Measurements from ENCODE around the gene TMEM131L.
"Not testable (repeated sequence)": the region's sequence is repeated elsewhere in the genome, so short reads cannot be mapped to it uniquely, and the experiment has no call there.

The TMEM131L gene

GRCh38 chr4:153466081-153466948, at the start of gene TMEM131L:
Gene TMEM131L, plus strand, starts transcription at chr4:153466360. Its CDS starts 38 bp downstream, at chr4:153466398.
- peak; percentile 64 to 65 for DNase-seq

GRCh38 chr4:153416456-153416855, 49.7 kb upstream of the TMEM131L start:
- DNase-seq, result not testable (repeated sequence)

- no peak for DNase-seq
These were observed 48.0 kb upstream of the TMEM131L start for GRCh38 chr4:153418121-153418520.

GRCh38 chr4:153418558-153418957, 47.6 kb upstream of the TMEM131L start:
- no peak for DNase-seq

- no peak for DNase-seq
These were observed 47.1 kb upstream of the TMEM131L start for GRCh38 chr4:153419029-153419428.

GRCh38 chr4:153419673-153420278, 46.4 kb upstream of the TMEM131L start:
- no peak for DNase-seq

GRCh38 chr4:153420361-153420760, 45.8 kb upstream of the TMEM131L start:
- no peak for DNase-seq

GRCh38 chr4:153421941-153422340, 44.2 kb upstream of the TMEM131L start:
- no peak for DNase-seq

GRCh38 chr4:153426207-153426885, 39.8 kb upstream of the TMEM131L start:
- no peak for DNase-seq

GRCh38 chr4:153427363-153428071, 38.6 kb upstream of the TMEM131L start:
- no peak for DNase-seq

- DNase-seq, result no peak
These were observed 37.2 kb upstream of the TMEM131L start for GRCh38 chr4:153428941-153429475.

- peak; percentile 68 to 81 for DNase-seq
These were observed 33.0 kb upstream of the TMEM131L start for GRCh38 chr4:153432965-153433753.

- no peak for DNase-seq
These were observed 32.4 kb upstream of the TMEM131L start for GRCh38 chr4:153433754-153434105.

- DNase-seq, result no peak
These were observed 32.0 kb upstream of the TMEM131L start for GRCh38 chr4:153434190-153434589.

GRCh38 chr4:153438916-153439756, 27.0 kb upstream of the TMEM131L start:
- peak; percentile 28 to 35 for DNase-seq

GRCh38 chr4:153439831-153440230, 26.3 kb upstream of the TMEM131L start:
- no peak for DNase-seq

- DNase-seq, result no peak
These were observed 25.7 kb upstream of the TMEM131L start for GRCh38 chr4:153440475-153440874.

GRCh38 chr4:153447175-153447905, 18.8 kb upstream of the TMEM131L start:
- no peak for DNase-seq

GRCh38 chr4:153448003-153448731, 18.0 kb upstream of the TMEM131L start:
- DNase-seq, result no peak

GRCh38 chr4:153449338-153449737, 16.8 kb upstream of the TMEM131L start:
- no peak for DNase-seq
